Measurements from ENCODE around the gene MAMDC2.

DNA sequence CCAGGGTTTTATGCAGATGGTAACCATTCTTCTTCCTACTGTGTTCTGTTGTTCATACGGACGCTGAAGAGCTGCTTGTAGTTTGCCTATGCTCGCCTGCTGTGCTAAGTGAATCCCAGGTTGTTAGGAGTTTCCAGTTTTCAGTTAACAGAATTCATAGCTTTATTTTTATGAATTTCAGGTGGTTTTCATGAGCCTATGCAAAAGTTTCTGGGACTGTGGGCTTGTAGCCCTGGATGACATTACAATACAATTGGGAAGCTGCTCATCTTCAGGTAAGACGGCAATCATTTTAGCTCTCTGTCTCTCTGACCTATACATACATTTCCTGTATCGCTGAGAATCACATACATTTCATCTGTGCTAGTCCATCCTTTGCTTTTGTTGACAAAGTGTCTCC lies 124.9 kb downstream of the MAMDC2 start:
- TF ChIP-seq, protein P1, sequence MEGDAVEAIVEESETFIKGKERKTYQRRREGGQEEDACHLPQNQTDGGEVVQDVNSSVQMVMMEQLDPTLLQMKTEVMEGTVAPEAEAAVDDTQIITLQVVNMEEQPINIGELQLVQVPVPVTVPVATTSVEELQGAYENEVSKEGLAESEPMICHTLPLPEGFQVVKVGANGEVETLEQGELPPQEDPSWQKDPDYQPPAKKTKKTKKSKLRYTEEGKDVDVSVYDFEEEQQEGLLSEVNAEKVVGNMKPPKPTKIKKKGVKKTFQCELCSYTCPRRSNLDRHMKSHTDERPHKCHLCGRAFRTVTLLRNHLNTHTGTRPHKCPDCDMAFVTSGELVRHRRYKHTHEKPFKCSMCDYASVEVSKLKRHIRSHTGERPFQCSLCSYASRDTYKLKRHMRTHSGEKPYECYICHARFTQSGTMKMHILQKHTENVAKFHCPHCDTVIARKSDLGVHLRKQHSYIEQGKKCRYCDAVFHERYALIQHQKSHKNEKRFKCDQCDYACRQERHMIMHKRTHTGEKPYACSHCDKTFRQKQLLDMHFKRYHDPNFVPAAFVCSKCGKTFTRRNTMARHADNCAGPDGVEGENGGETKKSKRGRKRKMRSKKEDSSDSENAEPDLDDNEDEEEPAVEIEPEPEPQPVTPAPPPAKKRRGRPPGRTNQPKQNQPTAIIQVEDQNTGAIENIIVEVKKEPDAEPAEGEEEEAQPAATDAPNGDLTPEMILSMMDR (IDR thresholded peaks at IDR 0.05): no peak
- no peak for TF ChIP-seq POLR2A (IDR thresholded peaks at IDR 0.05)

Data from ovary (tissue), 3 donors.